Uterus (tissue), 2 donors: ENCODE data around the gene ZNF256.

Experiments
- CTCF ChIP-seq, 4 experiments: fragments of 200-600 bp in 2 of 4; fragments of 450-650 bp in 2 of 4; sonication (generic) in 2 of 4; IDR thresholded peaks; one replicate each; pipeline ENCODE4 v1.5.1; 2016 to 2019; ENCODE audit warnings: antibody characterized with exemption in 4 of 4, mild to moderate bottlenecking in 2 of 4, moderate library complexity in 1 of 4
- POLR2A ChIP-seq, 2 donors: fragments of 450-650 bp; IDR thresholded peaks; one replicate each; pipeline ENCODE4 v1.6.1; 2016; ENCODE audit warnings: antibody characterized with exemption in 2 of 2, mild to moderate bottlenecking in 1 of 2, moderate library complexity in 1 of 2

- TF ChIP-seq CTCF (IDR thresholded peaks at IDR 0.05) (no peak), POLR2A (IDR thresholded peaks at IDR 0.05) (no peak)
These were observed 2.2 kb upstream of the ZNF256 start for GRCh38 chr19:57949702-57950101.
